GM19463 (cell line): Measurements from ENCODE around the gene CTSO.
"Not testable (repeated sequence)": the region's sequence is repeated elsewhere in the genome, so short reads cannot be mapped to it uniquely, and the experiment has no call there.

Experiments
- ATAC-seq: cut with Tn5 transposase; IDR thresholded peaks from one replicate; pipeline ENCODE4 v1.9.1; 2021; ENCODE audit warnings: mild to moderate bottlenecking, moderate library complexity; ENCODE audit not compliant: unreplicated experiment

CTSO gene

DNA sequence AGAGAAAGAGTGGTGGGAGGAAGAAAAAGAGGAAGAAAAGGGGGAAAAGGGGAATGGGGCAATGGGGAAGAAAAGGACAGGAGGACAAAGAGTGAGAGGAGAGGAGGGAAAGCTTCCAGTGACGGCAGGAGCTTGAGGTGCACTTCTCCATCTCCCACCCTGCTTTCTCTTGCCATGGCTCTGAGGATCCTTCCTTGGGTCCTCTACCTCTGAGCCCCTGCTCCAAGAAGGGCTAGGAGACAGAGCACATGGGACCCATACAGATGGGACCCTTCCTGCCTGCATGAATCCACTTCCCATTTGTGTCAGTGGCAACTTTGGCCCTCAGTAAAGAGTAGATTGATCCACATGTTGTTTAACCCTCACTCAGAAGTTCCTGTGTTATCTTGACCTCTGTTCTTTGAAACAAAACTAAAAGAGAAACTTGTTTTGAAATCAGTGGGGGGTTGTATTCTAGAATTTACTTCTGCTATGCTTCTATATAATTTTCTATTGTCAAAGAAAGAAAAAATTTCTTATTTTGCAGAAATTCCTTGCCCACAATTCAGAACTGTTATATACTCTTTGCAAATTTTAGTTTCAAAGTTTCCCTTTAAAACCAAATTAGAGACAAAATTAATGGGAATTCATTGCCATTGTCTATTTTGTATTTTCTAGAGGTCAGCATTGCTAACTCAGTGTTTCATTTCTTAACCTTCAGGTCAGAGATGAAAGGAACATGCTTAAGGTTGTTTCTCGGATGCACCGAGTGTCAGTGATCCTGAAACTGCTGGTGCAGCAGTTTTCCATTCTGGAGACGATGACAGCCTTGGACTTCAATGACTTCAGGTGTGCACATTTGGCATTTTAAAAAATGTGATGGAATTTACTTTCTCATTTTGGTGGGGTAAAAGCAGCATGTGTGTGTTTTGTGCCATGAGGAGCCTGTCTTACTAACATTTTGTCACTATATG, 45.2 kb downstream of the CTSO start:
- peak; percentile 58 for ATAC-seq

- ATAC-seq, result no peak
Measured at GRCh38 chr4:155907556-155907955, 46.1 kb downstream of the CTSO start.

GRCh38 chr4:155906554-155907247, 47.0 kb downstream of the CTSO start:
- ATAC-seq, result no peak

DNA sequence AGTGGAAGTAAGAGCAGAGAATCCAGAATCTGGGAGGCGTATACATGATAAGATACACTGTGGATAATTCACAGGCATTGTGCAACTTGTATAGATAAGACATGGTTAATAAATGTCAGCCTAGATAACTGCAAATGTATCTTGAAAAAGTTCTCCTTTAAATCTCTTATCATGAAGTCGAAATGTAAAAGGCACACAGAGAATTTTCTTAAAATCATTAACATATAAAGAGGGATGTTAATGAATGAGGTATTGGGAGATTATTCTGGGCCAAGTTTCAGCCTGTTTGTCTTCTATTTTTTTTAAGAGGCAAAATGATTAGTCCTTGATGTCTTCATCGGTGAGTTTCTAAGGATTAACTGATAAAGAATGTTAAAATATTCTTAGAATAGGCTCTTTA, 49.3 kb downstream of the CTSO start:
- ATAC-seq, result no peak

GRCh38 chr4:155903453-155903852, 50.2 kb downstream of the CTSO start, which contains the start of gene TDO2:
TDO2 (plus strand) TSS chr4:155903696; CDS start chr4:155903759, 63 bp downstream.
- ATAC-seq, result no peak

GRCh38 chr4:155901013-155901412, 52.7 kb downstream of the CTSO start:
- ATAC-seq, result peak; percentile 18

DNA sequence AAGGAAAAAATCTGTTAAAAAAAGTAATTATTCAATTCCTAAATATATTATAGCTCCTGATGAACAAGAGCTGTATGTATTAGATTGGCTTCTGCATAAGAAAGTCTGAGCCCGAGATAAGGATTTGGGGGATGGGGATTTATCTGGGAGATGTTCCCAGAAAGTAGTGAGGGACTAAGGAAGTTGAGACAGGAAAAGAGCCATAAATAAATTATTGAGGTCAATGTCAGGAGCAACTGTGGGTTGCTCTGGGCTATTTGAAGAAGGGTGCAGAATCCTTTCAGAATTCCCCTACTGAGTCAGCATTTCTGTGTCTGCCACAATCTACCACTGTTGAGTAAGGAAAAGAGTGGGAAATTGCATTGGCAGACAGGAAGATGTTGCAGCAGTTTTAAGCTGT, 53.3 kb downstream of the CTSO start:
- peak; percentile 48 for ATAC-seq

DNA sequence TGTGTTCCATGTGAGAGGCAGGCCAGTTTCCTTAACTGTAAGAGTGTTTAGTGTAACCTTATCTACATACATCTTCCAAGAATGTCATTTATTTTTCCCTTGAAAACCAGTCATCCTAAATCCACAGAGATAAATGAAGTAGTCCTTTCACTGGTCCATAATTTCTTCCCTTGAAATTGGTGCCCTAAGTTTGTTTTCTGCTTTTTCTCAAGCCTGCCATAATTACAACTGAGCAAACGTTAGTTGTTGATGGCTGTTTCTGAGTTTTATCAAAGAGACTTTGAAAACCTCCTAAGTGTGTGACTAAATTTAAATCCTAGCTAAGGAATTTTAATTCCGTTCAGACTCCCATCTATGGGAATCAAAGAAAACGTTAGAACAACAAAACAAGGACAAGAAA, 53.8 kb downstream of the CTSO start:
- ATAC-seq, result no peak

GRCh38 chr4:155898371-155898770, 55.3 kb downstream of the CTSO start:
- ATAC-seq, result not testable (repeated sequence)

DNA sequence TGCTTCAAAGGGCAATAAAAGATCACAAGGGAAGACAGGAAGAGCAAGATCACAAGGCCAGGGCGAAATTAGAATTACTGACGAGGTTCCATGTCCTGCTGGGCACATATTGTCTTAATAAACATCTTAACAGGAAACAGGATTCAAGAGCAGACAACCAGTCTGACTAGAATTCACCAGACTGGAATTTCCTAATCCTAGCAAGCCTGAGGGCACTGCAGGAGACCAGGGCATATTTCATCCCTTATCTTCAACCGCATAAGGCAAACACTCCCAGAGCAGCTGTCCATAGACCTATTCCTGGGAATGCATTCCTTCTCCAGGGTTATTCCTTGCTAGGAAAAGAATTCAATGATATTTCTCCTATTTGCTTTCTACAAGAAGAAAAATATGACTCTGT, 62.6 kb downstream of the CTSO start:
- ATAC-seq, result no peak

GRCh38 chr4:155889946-155890345, 63.7 kb downstream of the CTSO start:
- no peak for ATAC-seq

DNA sequence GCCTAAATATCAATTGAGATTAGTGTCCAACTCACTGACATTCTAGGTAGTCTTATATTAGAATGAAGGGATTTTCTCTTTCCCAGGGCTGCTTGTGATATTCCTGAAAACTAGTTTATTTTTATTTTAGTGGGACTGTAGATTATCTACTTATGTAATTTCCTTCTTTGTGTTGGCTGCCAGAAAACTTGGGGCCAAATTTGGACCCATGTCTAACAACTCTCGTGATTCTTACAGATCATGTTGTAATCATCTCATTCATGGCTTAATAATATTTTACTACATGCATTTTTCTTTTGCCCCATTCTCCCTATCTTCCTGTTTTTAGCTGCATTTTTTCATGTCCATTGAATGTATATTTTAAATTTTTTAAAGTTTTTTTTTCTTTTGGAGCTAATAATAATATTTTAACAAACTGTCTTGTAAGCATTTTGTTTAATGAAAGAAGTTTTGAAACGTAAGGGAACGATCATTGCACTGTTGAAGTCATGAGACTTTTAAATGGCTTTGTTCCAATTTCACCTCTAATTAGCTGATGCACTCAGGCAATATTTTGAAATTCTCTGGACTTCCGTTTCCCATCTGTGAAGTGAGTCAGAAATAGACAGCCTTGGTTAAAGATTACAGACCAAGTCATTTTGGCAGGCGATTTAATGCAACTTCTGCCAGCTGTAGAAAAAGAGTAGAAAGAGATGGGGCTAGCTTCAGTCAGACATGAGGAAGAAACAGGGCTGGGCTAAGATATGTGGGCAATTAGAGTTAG, 64.5 kb downstream of the CTSO start:
- peak; percentile 94 for ATAC-seq

GRCh38 chr4:155887847-155888570, 65.7 kb downstream of the CTSO start:
- ATAC-seq, result no peak

- no peak for ATAC-seq
Measured at GRCh38 chr4:155887045-155887444, 66.6 kb downstream of the CTSO start.

GRCh38 chr4:155885666-155886065, 68.0 kb downstream of the CTSO start:
- no peak for ATAC-seq

- ATAC-seq, result no peak
Measured at GRCh38 chr4:155883895-155884294, 69.8 kb downstream of the CTSO start.

DNA sequence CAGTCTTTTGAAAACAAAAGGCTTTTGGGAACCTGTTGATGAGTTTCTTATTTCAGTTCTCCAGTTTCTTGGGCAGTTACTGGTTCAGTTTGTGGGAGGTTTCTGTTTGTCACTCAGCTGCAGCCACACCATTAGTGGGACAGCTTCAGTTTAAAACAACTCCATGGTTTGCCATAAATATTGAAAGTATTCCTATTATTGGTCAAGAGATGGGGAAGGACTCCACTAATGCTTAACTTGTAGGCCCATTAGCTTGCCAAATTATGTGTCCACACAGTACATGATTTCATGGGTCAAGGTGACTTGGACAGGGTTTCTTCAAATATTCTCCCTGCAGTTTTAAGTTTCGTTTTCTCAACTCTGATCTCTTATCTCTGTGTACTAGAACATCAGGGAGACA, 72.1 kb downstream of the CTSO start:
- peak; percentile 56 for ATAC-seq

DNA sequence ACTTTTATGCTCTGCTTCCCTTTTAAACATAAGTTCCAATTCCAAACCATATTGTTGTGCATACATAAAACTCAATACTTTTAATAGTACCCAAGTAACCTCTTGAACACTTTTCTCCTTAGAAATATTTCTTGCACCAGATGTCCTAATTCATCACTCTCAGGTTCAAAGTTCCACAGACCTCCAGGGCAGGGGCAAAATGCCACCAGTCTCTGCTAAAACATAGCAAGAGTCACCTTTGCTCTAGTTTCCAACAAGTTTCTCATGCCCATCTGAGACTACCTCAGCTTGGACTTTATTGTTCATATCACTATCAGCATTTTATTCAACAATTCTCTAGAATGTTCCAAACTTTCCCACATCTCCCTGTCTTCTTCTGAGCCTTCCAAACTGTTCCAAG, 73.9 kb downstream of the CTSO start:
- no peak for ATAC-seq

GRCh38 chr4:155878611-155879010, 75.1 kb downstream of the CTSO start:
- ATAC-seq, result no peak

DNA sequence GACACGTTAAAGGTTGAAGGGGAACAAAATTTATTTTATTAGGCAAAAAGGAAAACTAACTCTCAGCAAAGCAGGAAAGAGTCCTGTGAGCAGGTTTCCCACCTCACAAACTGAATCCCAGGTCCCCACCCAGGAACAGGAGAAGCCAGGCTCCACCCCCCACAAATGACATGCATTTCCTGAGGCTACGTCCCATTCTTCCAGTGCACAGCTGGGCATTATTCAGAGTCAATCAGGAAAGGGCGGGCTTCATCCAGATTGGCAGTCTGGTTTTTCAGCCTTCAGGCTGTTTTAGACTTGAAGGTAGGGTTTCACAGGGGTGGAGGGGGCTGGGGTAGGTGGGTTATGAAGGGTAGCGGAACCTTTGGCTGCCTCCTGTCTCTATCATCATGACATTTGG, 75.7 kb downstream of the CTSO start:
- ATAC-seq, result no peak

- ATAC-seq, result no peak
Measured at GRCh38 chr4:155875878-155876277, 77.8 kb downstream of the CTSO start.
